Thoracic aorta (tissue), 2 donors: ENCODE data around the gene GPI. TPM values are rescaled to one million over a fixed set of nuclear protein-coding genes. Genes with fewer than 3 reads are reported as not detected.

Experiments used
- ATAC-seq: fragments of 150-250 bp; one replicate; pipeline ENCODE4 v1.8.0; 2017; ENCODE audit warnings: low read depth; ENCODE audit not compliant: insufficient number of reproducible peaks, low FRiP score
- DNase-seq: peaks from one replicate; pipeline ENCODE4 v3.0.0-alpha.2; 2020; ENCODE audit warnings: low spot score
- H3K27ac ChIP-seq, 2 donors: fragments of 200-600 bp; sonication (generic); 1 replicate in 1 of 2; 2 replicates in 1 of 2; pipeline ENCODE4 v1.5.1; 2016; ENCODE audit warnings: mild to moderate bottlenecking in 2 of 2, moderate library complexity in 2 of 2
- H3K27me3 ChIP-seq: fragments of 200-600 bp; sonication (generic); replicated peaks from 2 replicates; pipeline ENCODE4 v1.6.0; 2016; ENCODE audit warnings: mild to moderate bottlenecking; ENCODE audit not compliant: insufficient read depth
- H3K36me3 ChIP-seq: fragments of 200-600 bp; sonication (generic); one replicate; pipeline ENCODE4 v1.5.1; 2016
- H3K4me1 ChIP-seq, 2 donors: fragments of 200-600 bp; sonication (generic); 1 replicate in 1 of 2; 2 replicates in 1 of 2; pipeline versions ENCODE4 v1.5.1 to v1.6.0; 2016; ENCODE audit warnings: low read depth in 2 of 2, mild to moderate bottlenecking in 1 of 2; ENCODE audit not compliant: control insufficient read depth in 1 of 2
- H3K4me3 ChIP-seq: fragments of 200-600 bp; sonication (generic); 2 replicates; pipeline ENCODE4 v1.5.1; 2016; ENCODE audit warnings: mild to moderate bottlenecking
- H3K9me3 ChIP-seq: fragments of 200-600 bp; sonication (generic); 2 replicates; pipeline ENCODE4 v1.5.1; 2016
- total RNA-seq, 2 donors: library from RNA; depleted of rRNA; stranded (reverse); fragments of >200 nt; gene quantifications; one replicate each; pipeline versions ENCODE4 v1.1.0 to v1.2.3, GENCODE V29; 2016
- TF ChIP-seq, protein P1 (sequence below): fragments of 200-600 bp; sonication (generic); IDR thresholded peaks from one replicate; pipeline ENCODE4 v1.5.1; 2019; ENCODE audit warnings: antibody characterized with exemption

The GPI gene
- total RNA-seq, 2 donors from 2014 or later, result 112 to 207 TPM

DNA sequence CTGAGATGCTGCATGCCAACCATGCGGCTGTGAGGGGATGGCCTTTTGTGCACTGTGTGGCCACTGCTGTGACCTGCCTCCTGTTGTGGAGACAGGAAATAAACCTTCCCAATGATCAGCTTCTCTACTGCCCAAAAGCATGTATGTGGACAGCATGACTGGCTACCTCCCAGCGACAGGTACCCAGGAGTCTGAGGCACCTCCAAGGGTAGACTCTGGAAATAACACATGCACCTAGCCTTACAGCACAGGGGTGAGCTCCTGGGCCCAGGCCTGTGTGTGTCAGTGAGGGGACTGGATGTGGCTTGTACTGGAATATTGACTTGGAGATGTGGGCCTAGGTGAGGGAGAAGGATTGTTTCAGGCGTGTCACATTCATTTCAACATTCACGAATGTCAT, 7.6 kb upstream of the GPI start:
- peaks cover 20% of the 10 kb centered on the region for H3K36me3 ChIP-seq
- H3K4me1 ChIP-seq, result peaks cover 3 to 19% of the 10 kb centered on the region in 2 donors
- no peaks in the 10 kb centered on the region for H3K27me3 ChIP-seq
- no peak overlapping the region for H3K4me3 ChIP-seq
- no peaks in the 10 kb centered on the region for H3K9me3 ChIP-seq
- DNase-seq (no peak), ATAC-seq (no peak)
- no peak overlapping the region for H3K27ac ChIP-seq
- TF ChIP-seq, protein P1, sequence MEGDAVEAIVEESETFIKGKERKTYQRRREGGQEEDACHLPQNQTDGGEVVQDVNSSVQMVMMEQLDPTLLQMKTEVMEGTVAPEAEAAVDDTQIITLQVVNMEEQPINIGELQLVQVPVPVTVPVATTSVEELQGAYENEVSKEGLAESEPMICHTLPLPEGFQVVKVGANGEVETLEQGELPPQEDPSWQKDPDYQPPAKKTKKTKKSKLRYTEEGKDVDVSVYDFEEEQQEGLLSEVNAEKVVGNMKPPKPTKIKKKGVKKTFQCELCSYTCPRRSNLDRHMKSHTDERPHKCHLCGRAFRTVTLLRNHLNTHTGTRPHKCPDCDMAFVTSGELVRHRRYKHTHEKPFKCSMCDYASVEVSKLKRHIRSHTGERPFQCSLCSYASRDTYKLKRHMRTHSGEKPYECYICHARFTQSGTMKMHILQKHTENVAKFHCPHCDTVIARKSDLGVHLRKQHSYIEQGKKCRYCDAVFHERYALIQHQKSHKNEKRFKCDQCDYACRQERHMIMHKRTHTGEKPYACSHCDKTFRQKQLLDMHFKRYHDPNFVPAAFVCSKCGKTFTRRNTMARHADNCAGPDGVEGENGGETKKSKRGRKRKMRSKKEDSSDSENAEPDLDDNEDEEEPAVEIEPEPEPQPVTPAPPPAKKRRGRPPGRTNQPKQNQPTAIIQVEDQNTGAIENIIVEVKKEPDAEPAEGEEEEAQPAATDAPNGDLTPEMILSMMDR, result no peak

DNA sequence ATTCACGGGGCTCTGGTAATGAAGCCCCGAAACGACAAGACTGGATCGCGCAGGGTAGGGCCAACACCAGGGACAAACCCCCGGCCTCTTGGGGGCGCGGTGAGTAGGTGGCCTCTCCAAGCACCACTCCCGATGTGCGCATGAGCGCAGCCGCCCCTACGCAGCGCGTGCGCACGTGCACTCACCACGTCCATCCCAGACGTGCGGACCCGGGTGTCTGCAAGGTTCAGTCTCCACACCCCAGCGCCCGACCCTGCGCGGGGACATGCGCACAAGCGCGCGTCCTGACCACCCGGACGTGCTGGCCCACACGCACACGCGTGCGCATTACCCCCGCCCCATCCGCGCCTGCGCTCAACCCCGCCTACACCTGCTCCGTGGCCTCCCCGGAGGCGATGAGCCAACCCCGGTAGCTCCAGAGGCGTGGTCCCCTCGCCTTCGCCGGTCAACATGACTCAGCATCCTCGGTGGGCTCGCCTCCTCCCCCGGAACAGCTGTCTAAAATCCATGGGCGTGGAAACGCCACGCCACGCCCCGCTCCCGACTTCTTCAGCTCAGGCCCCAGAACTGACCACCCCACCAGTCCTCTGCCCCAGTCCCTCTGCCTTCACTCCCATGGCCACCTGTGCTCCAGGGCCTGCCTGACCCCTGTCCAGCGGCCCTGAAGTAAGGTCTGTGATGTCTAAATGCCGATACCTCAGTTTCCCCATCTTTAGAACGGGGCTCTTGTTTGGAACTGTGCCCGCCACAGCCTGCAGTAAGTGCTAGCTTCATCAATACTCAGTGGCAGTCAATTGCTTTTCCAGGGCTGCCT, 5.6 kb upstream of the GPI start:
- Histone ChIP-seq H3K4me3 (peak overlapping the region; percentile 71), H3K27me3 (no peaks in the 10 kb centered on the region)
- ATAC-seq, result peak; percentile 78

DNA sequence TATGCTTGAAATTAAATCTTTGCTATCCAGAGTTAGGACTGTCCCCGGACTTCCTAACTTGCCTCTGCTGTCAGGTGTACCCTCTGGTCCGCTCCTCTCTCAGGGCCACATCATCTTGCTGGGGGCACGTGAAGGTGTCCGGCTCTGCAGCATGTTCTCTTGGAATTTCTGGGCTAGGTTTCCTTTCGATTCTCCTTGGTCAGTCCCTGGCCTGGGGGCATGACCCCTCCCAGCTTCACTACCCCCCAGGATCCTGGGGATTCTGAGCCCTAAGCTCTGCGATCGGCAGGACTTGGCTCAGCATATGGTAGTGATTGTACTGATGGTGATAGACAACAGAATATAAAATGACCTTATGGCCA, 5.1 kb upstream of the GPI start:
- ATAC-seq, result no peak
- TF ChIP-seq, protein P1, result no peak
- DNase-seq, result no peak
- H3K9me3 ChIP-seq, result no peaks in the 10 kb centered on the region
- H3K4me3 ChIP-seq, result peak overlapping the region; percentile 71
- no peaks in the 10 kb centered on the region for H3K27me3 ChIP-seq
- H3K27ac ChIP-seq, result peak overlapping the region; percentile 79 to 84
- peaks cover 3 to 19% of the 10 kb centered on the region in 2 donors for H3K4me1 ChIP-seq
- peaks cover 8% of the 10 kb centered on the region for H3K36me3 ChIP-seq

More for the DNA sequence above, 5.6 kb upstream of the GPI start:
- peak overlapping the region; percentile 79 to 84 for H3K27ac ChIP-seq
- H3K9me3 ChIP-seq, result no peaks in the 10 kb centered on the region
- TF ChIP-seq, protein P1, result peak; percentile 40
- peak; percentile 83 for DNase-seq
- peaks cover 3 to 19% of the 10 kb centered on the region in 2 donors for H3K4me1 ChIP-seq
- H3K36me3 ChIP-seq, result peaks cover 8% of the 10 kb centered on the region

DNA sequence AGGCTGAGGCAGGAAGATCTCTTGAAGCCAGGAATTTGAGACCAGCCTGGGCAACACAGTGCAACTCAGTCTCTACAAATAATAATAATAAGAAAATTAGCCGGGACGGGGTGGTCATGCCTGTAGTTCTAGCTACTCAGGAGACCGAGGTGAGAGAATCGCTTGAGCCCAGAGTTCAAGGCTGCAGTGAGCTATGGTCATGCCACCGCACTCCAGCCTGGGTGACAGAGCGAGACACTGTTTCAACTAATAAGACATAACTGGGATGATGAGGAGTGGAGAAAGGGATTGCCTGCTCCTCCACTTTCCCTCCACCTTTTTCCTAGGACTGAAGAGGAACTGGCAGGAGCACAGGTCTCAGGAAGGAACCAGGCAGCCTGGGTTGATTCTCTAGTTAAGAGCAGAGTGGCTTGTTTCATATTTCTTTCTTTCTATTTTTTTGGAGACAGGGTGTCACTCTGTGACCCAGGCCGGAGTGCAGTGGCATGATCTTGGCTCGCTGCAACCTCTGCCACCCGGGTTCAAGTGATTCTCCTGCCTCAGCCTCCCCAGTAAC, 4.6 kb upstream of the GPI start:
- ATAC-seq, result no peak
- Histone ChIP-seq H3K4me1 (peaks cover 3 to 19% of the 10 kb centered on the region in 2 donors), H3K4me3 (no peak overlapping the region), H3K27me3 (no peaks in the 10 kb centered on the region), H3K36me3 (peaks cover 4% of the 10 kb centered on the region), H3K9me3 (no peaks in the 10 kb centered on the region), H3K27ac (peak overlapping the region; percentile 79 to 84)
- TF ChIP-seq, protein P1, result no peak
- no peak for DNase-seq

DNA sequence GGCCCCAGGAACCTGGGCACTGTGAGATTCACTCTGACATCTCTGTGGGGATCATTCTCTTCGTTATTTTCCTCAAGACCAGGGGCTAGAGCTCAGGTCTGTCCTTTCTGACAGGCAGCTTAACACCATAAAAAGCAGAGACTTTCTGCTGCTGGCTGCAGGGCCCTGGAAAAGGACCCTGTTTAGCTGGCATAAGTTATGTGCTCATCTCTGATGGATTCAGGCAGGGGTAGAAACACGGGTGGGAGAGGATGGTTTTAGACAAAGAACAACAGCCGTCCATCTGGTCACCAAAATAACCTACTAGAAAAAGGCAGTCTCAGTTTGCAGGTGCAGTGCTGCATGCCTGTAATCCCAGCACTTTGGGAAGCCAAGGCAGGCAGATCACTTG, 2.3 kb upstream of the GPI start:
- TF ChIP-seq, protein P1, result no peak
- no peaks in the 10 kb centered on the region for H3K27me3 ChIP-seq
- H3K9me3 ChIP-seq, result no peaks in the 10 kb centered on the region
- H3K4me1 ChIP-seq, result peaks cover 14 to 37% of the 10 kb centered on the region in 2 donors
- DNase-seq (no peak), ATAC-seq (no peak)
- H3K27ac ChIP-seq, result no peak overlapping the region
- no peaks in the 10 kb centered on the region for H3K36me3 ChIP-seq
- H3K4me3 ChIP-seq, result no peak overlapping the region
